ENCODE results near the gene RTN4R.

Gene RTN4R

DNA sequence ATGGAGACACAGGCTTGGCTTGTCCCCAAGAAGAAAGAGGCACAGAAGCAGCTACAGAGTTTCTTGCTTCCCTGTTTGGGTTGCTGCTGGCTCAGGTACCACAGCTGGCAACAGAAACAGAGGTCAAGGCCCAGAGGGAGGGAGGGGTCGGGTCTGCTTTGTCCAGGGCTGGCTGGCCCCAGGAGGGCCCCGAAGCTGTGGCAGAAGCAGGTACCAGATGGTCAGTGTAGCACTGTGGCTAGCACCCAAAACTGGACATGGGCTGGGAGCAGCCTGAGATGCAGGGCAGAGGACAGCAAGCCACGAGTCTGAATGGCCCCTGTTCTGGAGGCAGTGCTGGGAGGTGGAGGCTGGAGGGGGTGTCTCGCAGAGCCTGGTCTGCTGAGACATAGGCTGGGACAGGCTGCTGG is 65.0 kb downstream of the RTN4R start:
- TF ChIP-seq, protein P1, sequence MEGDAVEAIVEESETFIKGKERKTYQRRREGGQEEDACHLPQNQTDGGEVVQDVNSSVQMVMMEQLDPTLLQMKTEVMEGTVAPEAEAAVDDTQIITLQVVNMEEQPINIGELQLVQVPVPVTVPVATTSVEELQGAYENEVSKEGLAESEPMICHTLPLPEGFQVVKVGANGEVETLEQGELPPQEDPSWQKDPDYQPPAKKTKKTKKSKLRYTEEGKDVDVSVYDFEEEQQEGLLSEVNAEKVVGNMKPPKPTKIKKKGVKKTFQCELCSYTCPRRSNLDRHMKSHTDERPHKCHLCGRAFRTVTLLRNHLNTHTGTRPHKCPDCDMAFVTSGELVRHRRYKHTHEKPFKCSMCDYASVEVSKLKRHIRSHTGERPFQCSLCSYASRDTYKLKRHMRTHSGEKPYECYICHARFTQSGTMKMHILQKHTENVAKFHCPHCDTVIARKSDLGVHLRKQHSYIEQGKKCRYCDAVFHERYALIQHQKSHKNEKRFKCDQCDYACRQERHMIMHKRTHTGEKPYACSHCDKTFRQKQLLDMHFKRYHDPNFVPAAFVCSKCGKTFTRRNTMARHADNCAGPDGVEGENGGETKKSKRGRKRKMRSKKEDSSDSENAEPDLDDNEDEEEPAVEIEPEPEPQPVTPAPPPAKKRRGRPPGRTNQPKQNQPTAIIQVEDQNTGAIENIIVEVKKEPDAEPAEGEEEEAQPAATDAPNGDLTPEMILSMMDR (conservative IDR thresholded peaks at IDR 0.05; ENCODE audit: low read depth, low read length): no peak
- H3K4me3 ChIP-seq (ENCODE audit: low read length): no peak overlapping the region
- no peak for DNase-seq (ENCODE audit: low read depth)

DNA sequence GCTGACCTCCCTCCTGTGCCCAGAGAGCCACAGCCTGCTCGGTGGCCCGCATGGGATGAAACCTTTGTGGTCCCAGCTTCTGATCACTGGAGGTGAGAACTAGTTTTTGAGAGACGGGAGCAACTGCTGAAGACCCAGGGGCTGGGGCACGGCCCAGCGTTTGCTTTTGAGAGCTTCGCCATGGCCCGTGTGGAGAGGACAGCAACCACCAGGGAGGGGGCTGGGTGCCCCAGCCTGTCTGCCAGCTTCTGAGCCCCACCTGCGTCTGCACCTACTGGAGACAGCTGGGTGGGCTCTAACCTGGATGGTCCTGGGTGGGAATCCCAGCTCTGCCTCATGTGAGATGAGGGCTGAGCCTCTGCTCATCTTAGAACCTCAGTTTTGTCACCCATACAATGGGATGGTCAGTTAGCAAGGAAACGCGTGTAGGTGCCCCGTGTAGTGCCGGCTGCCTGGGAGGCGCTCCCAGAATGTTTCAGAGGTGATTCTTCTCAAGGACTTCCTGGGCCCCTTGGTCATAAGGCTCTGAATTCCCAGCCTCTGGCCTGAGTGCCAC is 66.2 kb downstream of the RTN4R start:
- TF ChIP-seq, protein P1 (conservative IDR thresholded peaks at IDR 0.05; ENCODE audit: low read depth, low read length): no peak
- H3K4me3 ChIP-seq (ENCODE audit: low read length): no peak overlapping the region
- no peak for DNase-seq (ENCODE audit: low read depth)

GRCh38 chr22:20199906-20200305 is 68.2 kb downstream of the RTN4R start:
- H3K4me3 ChIP-seq (ENCODE audit: low read length): no peak overlapping the region
- no peak for DNase-seq (ENCODE audit: low read depth)
- TF ChIP-seq, protein P1 (conservative IDR thresholded peaks at IDR 0.05; ENCODE audit: low read depth, low read length): no peak

DNA sequence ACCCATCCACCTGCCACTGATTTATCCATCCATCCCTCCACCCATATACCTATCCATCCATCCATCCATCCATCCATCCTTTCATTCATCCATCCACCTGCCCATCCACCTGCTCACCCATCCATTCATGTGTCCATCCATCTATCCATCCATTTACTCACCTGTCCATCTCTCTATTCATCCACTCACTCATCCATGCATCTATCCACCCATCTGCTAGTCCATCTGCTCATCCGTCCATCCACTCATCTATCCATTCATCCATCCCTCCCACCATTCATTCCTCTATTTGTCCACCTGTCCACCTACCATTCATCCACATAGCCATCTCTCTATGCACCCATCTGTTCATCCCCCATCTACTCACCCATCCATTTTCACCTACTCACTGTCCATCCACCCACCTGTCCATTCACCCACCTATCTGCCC is 68.7 kb downstream of the RTN4R start:
- TF ChIP-seq, protein P1 (conservative IDR thresholded peaks at IDR 0.05; ENCODE audit: low read depth, low read length): no peak
- no peak overlapping the region for H3K4me3 ChIP-seq (ENCODE audit: low read length)
- DNase-seq (ENCODE audit: low read depth): no peak

- DNase-seq (ENCODE audit: low read depth): no peak
- TF ChIP-seq, protein P1 (conservative IDR thresholded peaks at IDR 0.05; ENCODE audit: low read depth, low read length): no peak
- no peak overlapping the region for H3K4me3 ChIP-seq (ENCODE audit: low read length)
These were observed 69.4 kb downstream of the RTN4R start for GRCh38 chr22:20198557-20199319.

- no peak overlapping the region for H3K4me3 ChIP-seq (ENCODE audit: low read length)
- no peak for DNase-seq (ENCODE audit: low read depth)
- TF ChIP-seq, protein P1 (conservative IDR thresholded peaks at IDR 0.05; ENCODE audit: low read depth, low read length): no peak
These were observed 70.6 kb downstream of the RTN4R start for GRCh38 chr22:20197407-20198030.
